Ishikawa (cell line): ENCODE results near the gene ARVCF.

Source experiments
- CEBPB ChIP-seq: IDR thresholded peaks from 2 replicates; pipeline ENCODE4 v1.6.1; 2012
- CREB1 ChIP-seq: IDR thresholded peaks from 2 replicates; pipeline ENCODE4 v1.6.1; 2012; ENCODE audit warnings: low read depth
- EGR1 ChIP-seq: IDR thresholded peaks from 2 replicates; pipeline ENCODE4 v1.6.1; 2012
- EP300 ChIP-seq: IDR thresholded peaks from 2 replicates; pipeline ENCODE4 v1.6.1; 2012; ENCODE audit warnings: borderline replicate concordance
- FOXM1 ChIP-seq: IDR thresholded peaks from 2 replicates; pipeline ENCODE4 v1.6.1; 2012; ENCODE audit warnings: low read depth, borderline replicate concordance
- MAX ChIP-seq: IDR thresholded peaks from 2 replicates; pipeline ENCODE4 v1.6.1; 2012
- NFIC ChIP-seq: IDR thresholded peaks from 2 replicates; pipeline ENCODE4 v1.6.1; 2012
- RAD21 ChIP-seq: IDR thresholded peaks from 2 replicates; pipeline ENCODE4 v1.6.1; 2012; ENCODE audit warnings: low read depth
- REST ChIP-seq: IDR thresholded peaks from 2 replicates; pipeline ENCODE4 v1.6.1; 2012; ENCODE audit warnings: low read depth, mild to moderate bottlenecking
- TAF1 ChIP-seq: IDR thresholded peaks from 2 replicates; pipeline ENCODE4 v1.6.1; 2012; ENCODE audit warnings: low read depth, mild to moderate bottlenecking
- TCF12 ChIP-seq: IDR thresholded peaks from 2 replicates; pipeline ENCODE4 v1.6.1; 2012; ENCODE audit warnings: low read depth
- TEAD4 ChIP-seq: IDR thresholded peaks from 2 replicates; pipeline ENCODE4 v1.6.1; 2012
- USF1 ChIP-seq: IDR thresholded peaks from 2 replicates; pipeline ENCODE4 v1.6.1; 2012
- YY1 ChIP-seq: IDR thresholded peaks from 2 replicates; pipeline ENCODE4 v1.6.1; 2012; ENCODE audit warnings: low read depth
- ZBTB7A ChIP-seq: IDR thresholded peaks from 2 replicates; pipeline ENCODE4 v1.6.1; 2012; ENCODE audit warnings: low read depth

The ARVCF gene

GRCh38 chr22:19981171-19981960 is 35.3 kb downstream of the ARVCF start:
- TF ChIP-seq FOXM1 = no peak

- TF ChIP-seq NFIC (0 out of 2 replicates have a peak, but pooled peaks have one; percentile 6), EP300 (peak; percentile 35; the same call in 1 of the 2 replicates), RAD21 (no peak)
Measured at GRCh38 chr22:19980766-19981165, 35.9 kb downstream of the ARVCF start.

- TF ChIP-seq CREB1 = no peak
- TF ChIP-seq TAF1 = no peak
- no peak for TF ChIP-seq ZBTB7A
- TF ChIP-seq YY1 = no peak
- TF ChIP-seq CEBPB = no peak
- TF ChIP-seq EP300 = no peak
- TF ChIP-seq USF1 = no peak
Measured at GRCh38 chr22:19979712-19980493, 36.7 kb downstream of the ARVCF start.

- TF ChIP-seq RAD21 (no peak), MAX (no peak), ZBTB7A (no peak), REST (no peak), YY1 (no peak), CREB1 (no peak), EP300 (no peak), TEAD4 (no peak), CEBPB (no peak), TAF1 (no peak)
Measured at GRCh38 chr22:19978748-19979147, 37.9 kb downstream of the ARVCF start.

- TF ChIP-seq ZBTB7A = no peak
- TF ChIP-seq RAD21 = no peak
- no peak for TF ChIP-seq EP300
- no peak for TF ChIP-seq TAF1
- no peak for TF ChIP-seq REST
- no peak for TF ChIP-seq MAX
- TF ChIP-seq USF1 = no peak
- no peak for TF ChIP-seq TEAD4
- no peak for TF ChIP-seq TCF12
- no peak for TF ChIP-seq EGR1
- no peak for TF ChIP-seq YY1
- TF ChIP-seq NFIC = no peak
- TF ChIP-seq CEBPB = no peak
- no peak for TF ChIP-seq FOXM1
- TF ChIP-seq CREB1 = no peak
Measured at GRCh38 chr22:19977296-19978243, 39.1 kb downstream of the ARVCF start.
